DOHH2 (cell line): ENCODE data around the gene CCDC190.

Experiments
- H3F3A ChIP-seq: fragments of 200-600 bp; sonication (generic), shearing (Covaris generic); 2 replicates; pipeline ENCODE4 v1.6.0; 2016; ENCODE audit warnings: antibody characterized with exemption, mild to moderate bottlenecking; ENCODE audit not compliant: control insufficient read depth, insufficient read depth
- H3K27ac ChIP-seq: fragments of 200-600 bp; sonication (generic); 2 replicates; pipeline ENCODE4 v1.5.1; 2014; ENCODE audit warnings: low read depth, mild to moderate bottlenecking, low read length, moderate library complexity
- H3K27me3 ChIP-seq: fragments of 200-600 bp; sonication (generic); 2 replicates; pipeline ENCODE4 v1.6.1; 2014; ENCODE audit warnings: mild to moderate bottlenecking, low read length, mixed read lengths; ENCODE audit not compliant: control insufficient read depth
- H3K36me3 ChIP-seq: fragments of 200-600 bp; sonication (generic); 2 replicates; pipeline ENCODE4 v1.6.1; 2014; ENCODE audit warnings: mild to moderate bottlenecking, low read length, moderate library complexity, mixed read lengths; ENCODE audit not compliant: control insufficient read depth
- H3K4me1 ChIP-seq: fragments of 200-600 bp; sonication (generic); 2 replicates; pipeline ENCODE4 v1.6.1; 2014; ENCODE audit warnings: mild to moderate bottlenecking, low read length, mixed read lengths; ENCODE audit not compliant: control insufficient read depth
- H3K4me2 ChIP-seq: fragments of 200-600 bp; sonication (generic); 2 replicates; pipeline ENCODE4 v1.6.0; 2014; ENCODE audit warnings: mild to moderate bottlenecking, low read length, moderate library complexity
- H3K4me3 ChIP-seq: fragments of 200-600 bp; sonication (generic); 2 replicates; pipeline ENCODE4 v1.5.1; 2014; ENCODE audit warnings: mild to moderate bottlenecking, low read length, mixed read lengths
- H3K79me2 ChIP-seq: fragments of 200-600 bp; sonication (generic); 2 replicates; pipeline ENCODE4 v1.6.1; 2014; ENCODE audit warnings: mild to moderate bottlenecking, low read length, mixed read lengths; ENCODE audit not compliant: control insufficient read depth
- H3K9me2 ChIP-seq: fragments of 200-600 bp; sonication (generic); replicated peaks from 2 replicates; pipeline ENCODE4 v1.6.1; 2014; ENCODE audit warnings: mild to moderate bottlenecking, low read length, mixed read lengths; ENCODE audit not compliant: control insufficient read depth
- H3K9me3 ChIP-seq: fragments of 200-600 bp; sonication (generic); 2 replicates; pipeline ENCODE4 v1.6.1; 2014; ENCODE audit warnings: antibody characterized with exemption, low read length, mixed read lengths; ENCODE audit not compliant: control insufficient read depth, insufficient read depth
- H4K20me1 ChIP-seq: fragments of 200-600 bp; sonication (generic); 2 replicates; pipeline ENCODE4 v1.6.0; 2014; ENCODE audit warnings: low read depth, mild to moderate bottlenecking, antibody characterized with exemption, low read length, moderate library complexity; ENCODE audit not compliant: control insufficient read depth, insufficient read depth
- EZH2phosphoT487 ChIP-seq: fragments of 200-600 bp; sonication (generic); IDR thresholded peaks from 2 replicates; pipeline ENCODE4 v1.6.1; 2017; ENCODE audit warnings: borderline replicate concordance, mild to moderate bottlenecking, antibody characterized with exemption, low read length, moderate library complexity, mixed read lengths
- TF ChIP-seq, protein P1 (sequence below): fragments of 200-600 bp; sonication (generic); IDR thresholded peaks from one replicate; pipeline ENCODE4 v1.5.1; 2014; ENCODE audit warnings: antibody characterized with exemption, mild to moderate bottlenecking, low read depth, low read length; ENCODE audit not compliant: poor library complexity, severe bottlenecking

The CCDC190 gene

DNA sequence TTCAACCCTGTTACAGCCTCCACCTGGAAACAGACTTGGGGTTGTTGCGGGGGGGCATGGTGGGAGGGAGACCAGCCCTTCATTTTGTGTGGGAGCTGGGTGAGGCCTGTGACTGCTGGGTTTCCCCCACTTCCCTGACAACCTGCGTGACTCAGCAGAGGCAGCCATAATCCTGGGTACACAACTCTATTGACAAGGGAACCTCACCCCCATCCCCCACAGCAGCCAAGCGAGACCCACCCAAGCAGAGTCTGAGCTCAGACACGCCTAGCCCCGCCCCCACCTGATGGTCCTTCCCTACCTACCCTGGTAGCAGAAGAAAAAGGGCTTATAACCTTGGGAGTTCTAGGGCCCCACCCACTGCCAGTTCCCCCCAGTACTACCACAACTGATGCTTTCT, 8.0 kb upstream of the CCDC190 start:
- Histone ChIP-seq H4K20me1 (no peaks in the 10 kb centered on the region), H3K4me1 (no peaks in the 10 kb centered on the region), H3K27ac (no peak overlapping the region), H3F3A (no peaks in the 10 kb centered on the region), H3K27me3 (no peaks in the 10 kb centered on the region), H3K79me2 (no peaks in the 10 kb centered on the region), H3K4me3 (no peak overlapping the region), H3K9me3 (no peaks in the 10 kb centered on the region), H3K36me3 (no peaks in the 10 kb centered on the region), H3K9me2 (no peaks in the 10 kb centered on the region), H3K4me2 (no peak overlapping the region)
- TF ChIP-seq, protein P1, sequence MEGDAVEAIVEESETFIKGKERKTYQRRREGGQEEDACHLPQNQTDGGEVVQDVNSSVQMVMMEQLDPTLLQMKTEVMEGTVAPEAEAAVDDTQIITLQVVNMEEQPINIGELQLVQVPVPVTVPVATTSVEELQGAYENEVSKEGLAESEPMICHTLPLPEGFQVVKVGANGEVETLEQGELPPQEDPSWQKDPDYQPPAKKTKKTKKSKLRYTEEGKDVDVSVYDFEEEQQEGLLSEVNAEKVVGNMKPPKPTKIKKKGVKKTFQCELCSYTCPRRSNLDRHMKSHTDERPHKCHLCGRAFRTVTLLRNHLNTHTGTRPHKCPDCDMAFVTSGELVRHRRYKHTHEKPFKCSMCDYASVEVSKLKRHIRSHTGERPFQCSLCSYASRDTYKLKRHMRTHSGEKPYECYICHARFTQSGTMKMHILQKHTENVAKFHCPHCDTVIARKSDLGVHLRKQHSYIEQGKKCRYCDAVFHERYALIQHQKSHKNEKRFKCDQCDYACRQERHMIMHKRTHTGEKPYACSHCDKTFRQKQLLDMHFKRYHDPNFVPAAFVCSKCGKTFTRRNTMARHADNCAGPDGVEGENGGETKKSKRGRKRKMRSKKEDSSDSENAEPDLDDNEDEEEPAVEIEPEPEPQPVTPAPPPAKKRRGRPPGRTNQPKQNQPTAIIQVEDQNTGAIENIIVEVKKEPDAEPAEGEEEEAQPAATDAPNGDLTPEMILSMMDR = no peak
- TF ChIP-seq EZH2phosphoT487 = no peak

DNA sequence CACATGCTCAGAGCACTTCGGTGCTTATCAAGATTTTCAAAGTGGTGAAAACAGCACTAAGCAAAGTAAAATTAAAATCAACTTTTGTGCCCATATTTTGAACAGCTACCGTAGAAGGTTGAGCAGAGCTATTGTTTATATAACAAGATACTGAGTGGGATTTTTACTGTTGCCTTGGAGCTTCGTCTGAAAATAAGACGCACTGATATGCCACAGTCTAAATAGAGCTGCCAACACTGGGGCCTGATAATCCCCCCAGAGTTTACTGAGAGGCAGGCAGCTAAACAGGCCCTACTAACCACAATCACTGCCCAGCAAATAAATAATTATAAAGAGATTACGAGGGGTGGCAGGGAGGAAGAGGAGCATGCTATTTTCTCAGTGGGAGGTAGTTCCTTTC, 650 bp upstream of the CCDC190 start:
- no peak overlapping the region for H3K27ac ChIP-seq
- no peaks in the 10 kb centered on the region for H3F3A ChIP-seq
- no peaks in the 10 kb centered on the region for H3K9me2 ChIP-seq
- peaks cover 6% of the 10 kb centered on the region; the same call in 1 of the 2 replicates for H3K27me3 ChIP-seq
- H3K9me3 ChIP-seq = no peaks in the 10 kb centered on the region
- no peaks in the 10 kb centered on the region for H3K4me1 ChIP-seq
- H3K36me3 ChIP-seq = no peaks in the 10 kb centered on the region
- H4K20me1 ChIP-seq = no peaks in the 10 kb centered on the region
- H3K4me3 ChIP-seq = no peak overlapping the region
- TF ChIP-seq, protein P1 = no peak
- no peak for TF ChIP-seq EZH2phosphoT487
- no peak overlapping the region for H3K4me2 ChIP-seq
- H3K79me2 ChIP-seq = no peaks in the 10 kb centered on the region

DNA sequence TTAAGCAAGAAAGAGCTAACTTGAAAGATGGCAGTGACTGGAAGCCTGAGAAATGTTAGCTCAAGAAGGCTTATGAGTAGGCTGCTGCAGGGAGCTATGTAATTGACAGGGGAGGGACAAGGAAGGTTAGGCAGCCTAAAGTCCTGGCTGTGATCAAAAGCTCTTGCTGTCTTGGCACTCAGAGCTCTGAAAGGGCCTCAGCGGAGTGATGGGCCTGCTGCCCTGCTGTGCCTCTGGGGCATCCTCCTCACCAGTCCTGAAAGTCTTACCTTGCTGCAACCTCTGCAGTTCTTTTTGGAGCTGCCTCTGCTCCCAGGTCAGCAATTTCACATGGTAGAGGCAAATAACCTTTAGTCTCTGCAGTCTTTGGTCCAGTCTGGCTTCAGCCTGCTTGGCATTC, 1.8 kb downstream of the CCDC190 start:
- H3K27me3 ChIP-seq = peaks cover 6% of the 10 kb centered on the region; the same call in 1 of the 2 replicates
- no peaks in the 10 kb centered on the region for H3K9me3 ChIP-seq
- H4K20me1 ChIP-seq = no peaks in the 10 kb centered on the region
- H3K4me1 ChIP-seq = no peaks in the 10 kb centered on the region
- H3K79me2 ChIP-seq = no peaks in the 10 kb centered on the region
- TF ChIP-seq EZH2phosphoT487 = no peak
- TF ChIP-seq, protein P1 = no peak
- H3K4me3 ChIP-seq = no peak overlapping the region
- no peaks in the 10 kb centered on the region for H3K9me2 ChIP-seq
- H3K4me2 ChIP-seq = no peak overlapping the region
- no peaks in the 10 kb centered on the region for H3K36me3 ChIP-seq
- no peak overlapping the region for H3K27ac ChIP-seq
- no peaks in the 10 kb centered on the region for H3F3A ChIP-seq

DNA sequence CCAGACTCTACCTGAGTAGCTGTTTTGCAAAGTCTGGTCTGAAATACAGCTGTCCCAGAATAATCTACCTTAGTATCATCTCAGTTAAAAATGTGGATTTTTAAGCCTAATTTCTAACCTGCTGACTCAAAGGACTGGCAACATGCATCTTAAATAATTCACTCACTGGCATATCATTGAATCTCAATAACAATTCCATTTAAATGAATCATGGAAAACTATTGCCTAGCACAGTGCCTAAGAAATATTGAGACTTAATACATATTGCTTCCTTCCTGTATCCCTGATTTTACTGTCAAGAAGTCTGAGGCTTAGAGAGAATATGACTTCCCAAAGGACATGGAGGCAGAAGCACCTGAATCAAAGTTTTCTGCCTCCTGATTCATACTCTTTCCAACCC, 3.1 kb downstream of the CCDC190 start:
- H3K4me2 ChIP-seq = no peak overlapping the region

More for the DNA sequence above, 3.1 kb downstream of the CCDC190 start:
- Histone ChIP-seq H3F3A (no peaks in the 10 kb centered on the region), H3K4me3 (no peak overlapping the region), H4K20me1 (no peaks in the 10 kb centered on the region), H3K79me2 (no peaks in the 10 kb centered on the region), H3K9me2 (no peaks in the 10 kb centered on the region), H3K27me3 (peaks cover 6% of the 10 kb centered on the region; the same call in 1 of the 2 replicates), H3K27ac (no peak overlapping the region), H3K36me3 (no peaks in the 10 kb centered on the region), H3K4me1 (no peaks in the 10 kb centered on the region), H3K9me3 (no peaks in the 10 kb centered on the region)
- TF ChIP-seq, protein P1 = no peak
- no peak for TF ChIP-seq EZH2phosphoT487
